ENCODE measurements around the gene IGF1.
A peak's percentile ranks its signal among the peaks of the same experiment; 100 is the strongest.

Gene IGF1

DNA sequence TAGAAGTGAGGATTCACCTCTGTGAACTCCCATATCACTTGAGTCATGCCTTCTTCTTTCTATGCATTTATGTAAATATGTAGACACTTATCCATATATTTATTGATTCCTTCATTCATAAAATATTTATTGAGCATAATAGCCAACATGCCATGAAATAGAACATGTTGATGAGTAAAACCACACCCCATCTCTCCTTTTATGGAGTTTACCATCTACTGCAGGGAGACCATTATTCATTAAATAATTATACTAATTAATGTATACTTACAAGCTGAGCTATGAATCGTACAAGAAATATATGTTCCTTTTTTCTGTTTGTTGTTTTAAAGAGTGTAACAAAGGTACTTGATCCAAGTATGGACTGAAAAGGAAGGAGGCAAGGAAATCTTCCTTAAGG is 17.4 kb upstream of the IGF1 start:
- FAIRE-seq = no peak
- no peak for DNase-seq (ENCODE audit: insufficient read length, low spot score)

DNA sequence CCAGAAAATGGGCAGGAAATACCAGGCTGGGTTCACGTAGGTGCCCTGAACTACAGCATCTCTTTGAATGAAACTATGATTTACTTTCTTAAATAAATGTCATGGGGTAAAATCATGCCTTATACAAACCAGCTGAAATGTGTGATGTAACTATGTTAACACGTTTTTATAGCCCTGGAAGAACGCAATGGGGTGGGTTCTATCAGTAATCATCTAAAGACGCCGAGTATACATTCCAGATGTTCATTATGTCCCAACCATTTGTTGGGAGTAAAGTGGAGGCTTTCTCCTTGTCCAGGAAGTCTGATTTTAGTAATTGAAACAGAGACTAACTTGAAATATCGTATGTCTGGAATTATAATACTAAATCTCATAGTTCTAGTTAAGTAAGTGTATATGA is 16.2 kb upstream of the IGF1 start:
- FAIRE-seq (no peak), DNase-seq (ENCODE audit: insufficient read length, low spot score) (no peak)

DNA sequence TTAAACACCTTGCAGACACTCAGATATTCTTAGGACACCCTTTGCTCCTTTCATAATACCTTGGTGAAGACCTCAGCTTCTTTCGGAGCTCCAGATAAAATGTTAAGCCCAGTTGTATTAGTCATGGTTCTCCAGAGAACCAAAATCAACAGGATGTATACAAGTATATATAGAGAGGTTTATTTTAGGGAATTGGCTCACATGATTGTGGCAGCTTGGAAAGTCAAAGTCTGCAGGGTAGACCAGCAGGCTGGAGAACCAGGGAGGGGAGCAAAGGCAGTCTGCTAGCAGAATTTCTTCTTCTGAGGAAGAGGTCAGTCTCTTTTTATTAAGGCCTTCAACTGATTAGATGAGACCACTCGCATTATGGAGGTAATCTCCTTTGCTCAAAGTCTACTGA is 6.9 kb upstream of the IGF1 start:
- DNase-seq (ENCODE audit: insufficient read length, low spot score) (no peak), FAIRE-seq (no peak)

DNA sequence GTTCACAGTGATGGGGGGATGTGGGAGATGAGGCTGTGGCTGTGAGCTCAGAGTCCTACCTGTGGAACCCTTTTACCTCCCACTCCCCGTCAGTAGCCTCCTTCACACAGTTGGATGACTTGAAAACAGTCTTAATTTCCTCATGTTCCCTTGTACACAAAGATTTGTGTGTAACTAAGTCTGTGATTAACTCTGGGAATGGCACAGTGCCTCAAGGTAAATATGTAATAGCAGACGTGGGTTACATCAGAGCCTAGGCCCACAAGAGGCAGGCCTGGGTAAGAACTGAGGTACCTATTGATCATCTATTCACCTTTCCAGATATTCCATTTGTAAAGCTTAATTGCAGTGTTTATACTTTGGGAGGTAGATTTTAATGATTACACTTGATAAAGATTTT is 5.8 kb upstream of the IGF1 start:
- DNase-seq (ENCODE audit: insufficient read length, low spot score) = no peak
- FAIRE-seq = peak; percentile 51

DNA sequence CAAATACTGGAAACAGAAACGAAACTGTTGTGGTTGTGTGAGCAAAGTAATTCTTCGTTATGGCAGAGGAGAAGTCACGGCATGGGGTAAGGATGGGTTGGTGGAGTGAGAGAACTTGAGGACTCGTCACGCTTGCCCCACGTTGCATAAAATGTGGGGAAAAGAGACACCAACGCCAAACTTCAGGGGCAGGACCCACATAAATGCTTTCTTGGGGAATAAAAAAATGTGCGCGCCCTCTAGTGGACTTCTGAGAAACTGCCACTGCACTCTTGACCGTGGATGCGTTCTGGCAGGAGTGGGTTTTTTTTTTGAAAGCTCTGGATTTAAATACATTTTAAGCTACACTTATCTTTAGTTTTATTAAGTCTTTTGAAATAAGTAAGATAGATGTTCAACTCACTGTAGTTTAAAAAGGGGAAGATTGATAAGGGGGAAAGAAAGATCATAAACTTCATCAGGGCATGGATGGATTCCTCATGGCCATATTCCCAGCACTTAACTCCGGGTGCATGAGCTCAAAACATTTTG is 4.1 kb upstream of the IGF1 start:
- peak; percentile 19 for DNase-seq (ENCODE audit: insufficient read length, low spot score)
- FAIRE-seq = no peak

DNA sequence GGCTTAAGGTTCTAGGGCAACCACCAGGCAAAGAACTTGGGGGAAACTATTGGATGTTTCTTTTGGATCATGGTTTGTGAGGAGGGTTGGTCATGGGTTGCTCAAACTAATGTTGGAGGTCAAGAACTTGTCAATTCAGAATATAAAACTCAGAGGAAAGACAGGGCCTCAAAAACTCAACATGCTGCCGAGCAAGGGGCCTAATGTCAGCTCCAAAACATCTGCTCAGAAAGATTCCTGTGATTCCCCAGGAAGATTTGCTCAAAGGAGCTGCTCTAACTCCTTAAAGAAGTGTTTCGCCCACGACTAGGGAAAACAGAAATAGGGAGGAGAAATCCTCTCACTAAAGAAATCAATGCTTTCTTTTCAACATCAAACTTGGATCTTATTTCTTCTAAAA is 3.7 kb upstream of the IGF1 start:
- FAIRE-seq (no peak), DNase-seq (ENCODE audit: insufficient read length, low spot score) (no peak)

DNA sequence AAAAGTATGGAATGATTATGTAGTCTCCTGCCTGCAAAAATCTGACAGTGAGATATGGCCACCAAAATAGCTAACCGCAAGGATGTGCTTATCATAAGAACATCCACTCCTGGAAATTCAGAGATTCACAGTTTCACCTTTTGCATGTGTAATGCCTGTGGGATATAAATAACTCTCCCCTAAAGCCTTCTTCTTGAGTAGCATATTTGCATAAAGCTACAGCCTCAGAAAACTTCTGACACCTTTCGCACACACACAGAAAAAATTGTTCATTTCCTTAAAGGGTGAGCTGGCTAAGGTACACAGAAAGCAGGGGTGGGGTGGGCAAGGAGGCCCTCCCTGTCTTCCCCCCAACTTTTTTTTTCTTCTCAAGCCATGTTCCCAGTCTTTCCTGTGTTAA is 3.1 kb upstream of the IGF1 start:
- DNase-seq (ENCODE audit: insufficient read length, low spot score) = peak; percentile 29
- peak; percentile 95 for FAIRE-seq

DNA sequence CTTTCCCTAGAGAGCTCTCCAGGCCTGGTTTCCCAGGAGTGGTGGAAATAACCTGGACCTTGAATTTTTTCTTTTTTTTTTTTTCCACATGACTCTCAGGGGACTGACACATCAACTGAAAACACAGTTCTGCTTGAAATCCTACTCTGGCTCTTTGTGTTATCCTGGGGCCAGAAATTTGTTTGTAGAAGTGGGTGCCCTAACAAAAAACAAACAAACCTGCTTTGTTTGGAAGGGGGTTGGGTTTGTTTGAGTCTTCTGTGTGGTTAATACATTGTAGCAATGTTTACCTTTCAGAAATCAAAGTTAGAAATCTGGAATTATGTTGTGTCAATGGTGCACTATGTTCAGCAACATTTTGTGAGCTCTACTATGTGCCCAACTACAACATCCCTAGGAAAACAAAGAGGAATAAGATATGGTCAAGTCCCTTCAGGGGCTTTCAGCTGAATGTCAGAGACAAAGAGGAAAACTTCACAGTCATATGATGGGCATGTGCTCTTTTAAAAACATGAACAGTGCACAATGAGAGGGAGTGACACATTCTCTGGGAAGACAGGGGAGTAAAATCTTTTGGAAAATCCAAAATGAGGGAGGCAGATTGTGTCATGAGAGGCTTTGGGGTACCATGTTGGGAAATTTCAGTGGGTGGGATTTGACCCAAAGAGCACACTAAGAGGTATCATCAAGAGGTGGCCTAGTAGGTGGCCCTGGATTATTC is 1.5 kb upstream of the IGF1 start:
- peak; percentile 42 for FAIRE-seq

DNA sequence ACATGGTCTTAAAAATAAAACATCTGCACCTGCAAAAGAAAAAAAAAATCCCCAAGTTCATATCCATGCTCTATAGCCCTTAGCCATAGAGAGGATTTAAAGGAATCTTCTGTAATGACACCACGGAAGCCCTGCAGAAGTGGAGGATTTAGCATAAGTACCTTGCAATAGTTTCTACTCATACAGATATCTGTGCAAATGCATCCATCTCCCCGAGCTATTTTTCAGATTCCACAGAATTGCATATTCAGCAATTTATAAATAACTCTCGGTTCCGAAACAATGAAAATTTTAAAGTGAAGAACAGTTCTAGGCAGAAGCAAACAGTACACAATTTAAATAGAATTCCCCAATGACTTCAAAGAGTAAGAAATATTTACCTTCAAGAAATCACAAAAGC is 424 bp downstream of the IGF1 start:
- no peak for FAIRE-seq
- DNase-seq (ENCODE audit: insufficient read length, low spot score) = no peak

More for the DNA sequence above, 1.5 kb upstream of the IGF1 start:
- DNase-seq (ENCODE audit: insufficient read length, low spot score) = no peak

DNA sequence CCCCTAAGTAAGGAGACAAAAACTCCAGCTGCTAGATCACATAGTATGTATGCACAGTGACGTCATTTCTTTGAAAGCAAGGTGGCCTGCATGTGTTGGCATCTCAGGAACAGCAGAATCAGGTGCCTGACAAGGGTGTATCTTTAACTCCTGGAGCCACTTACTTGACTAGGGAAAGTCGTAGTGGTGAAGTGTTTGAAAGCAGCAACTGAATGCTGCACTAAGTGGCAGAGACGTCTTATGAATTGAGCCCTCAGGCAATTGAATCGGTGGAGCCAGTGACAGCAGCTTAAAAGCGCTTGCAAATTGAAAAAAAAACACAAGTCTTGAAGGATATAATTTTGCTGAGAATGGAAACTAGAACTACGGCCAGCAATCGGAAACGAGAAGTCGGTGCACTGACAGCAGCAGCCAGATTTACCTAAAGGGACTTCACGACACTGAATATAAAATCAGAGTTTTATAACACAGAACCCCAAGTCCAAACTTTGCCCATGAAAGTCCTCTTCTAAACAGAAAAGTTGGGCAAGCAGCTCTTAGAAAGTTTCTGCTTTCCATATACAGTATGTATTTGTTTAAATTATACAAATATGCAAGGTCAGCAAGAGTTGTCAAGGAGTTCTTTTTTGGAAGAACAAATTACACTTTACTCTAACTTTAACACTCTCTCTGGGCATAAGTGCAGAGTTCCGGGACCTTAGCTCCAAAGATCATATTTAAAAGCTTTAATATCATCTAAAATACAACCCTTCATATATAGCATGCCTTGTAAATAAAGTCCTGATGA is 1.1 kb downstream of the IGF1 start:
- DNase-seq (ENCODE audit: insufficient read length, low spot score) (no peak), FAIRE-seq (no peak)

DNA sequence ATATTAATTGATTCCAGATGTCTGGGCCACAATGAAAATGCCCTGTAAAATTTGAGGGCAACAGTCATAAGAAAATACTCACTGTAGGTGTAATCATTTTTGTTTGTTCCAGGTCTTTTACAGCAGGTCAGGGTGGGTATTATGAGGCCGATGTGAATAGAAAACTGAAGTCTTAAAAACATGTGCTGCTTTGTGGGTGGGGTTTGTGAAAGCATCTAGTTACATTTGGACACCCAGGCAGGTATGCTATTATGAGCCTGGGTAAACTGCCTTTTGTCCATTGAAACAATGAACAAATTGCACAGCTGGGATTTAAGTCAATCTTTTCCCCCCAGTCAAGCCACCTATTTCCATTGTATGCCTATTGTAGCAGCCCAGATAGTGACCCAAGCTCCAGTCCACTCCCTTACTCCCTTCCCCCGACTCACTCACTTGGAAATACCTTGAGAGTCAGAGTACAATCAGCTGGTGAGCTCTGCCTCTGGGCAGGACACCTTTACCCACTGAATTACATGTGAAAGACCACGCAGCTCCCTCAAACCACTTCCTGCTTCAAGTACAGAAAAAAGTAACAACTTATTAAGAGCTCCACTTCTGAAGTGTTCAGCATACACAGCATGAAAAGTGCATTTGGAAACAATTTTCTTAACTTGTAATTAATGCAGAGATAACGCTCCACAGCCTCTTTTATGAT is 1.8 kb downstream of the IGF1 start:
- peak; percentile 6 for DNase-seq (ENCODE audit: insufficient read length, low spot score)
- peak; percentile 97 for FAIRE-seq

DNA sequence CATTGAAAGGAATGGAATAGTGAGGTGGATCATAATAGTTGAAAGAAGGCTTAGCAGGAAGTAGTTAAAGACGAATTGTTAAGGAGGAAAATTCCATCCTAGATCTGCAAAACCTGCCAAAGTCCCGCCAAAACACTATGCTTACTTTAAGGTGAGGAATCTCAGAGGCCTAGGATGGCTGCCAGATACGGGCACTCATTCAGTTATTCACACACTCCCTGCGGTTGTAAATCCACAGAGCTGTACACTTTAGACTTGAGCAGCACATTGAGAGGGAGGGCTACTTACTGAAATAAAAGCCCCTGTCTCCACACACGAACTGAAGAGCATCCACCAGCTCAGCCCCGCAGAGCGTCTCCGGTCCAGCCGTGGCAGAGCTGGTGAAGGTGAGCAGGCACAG is 5.0 kb downstream of the IGF1 start:
- FAIRE-seq (no peak), DNase-seq (ENCODE audit: insufficient read length, low spot score) (no peak)

DNA sequence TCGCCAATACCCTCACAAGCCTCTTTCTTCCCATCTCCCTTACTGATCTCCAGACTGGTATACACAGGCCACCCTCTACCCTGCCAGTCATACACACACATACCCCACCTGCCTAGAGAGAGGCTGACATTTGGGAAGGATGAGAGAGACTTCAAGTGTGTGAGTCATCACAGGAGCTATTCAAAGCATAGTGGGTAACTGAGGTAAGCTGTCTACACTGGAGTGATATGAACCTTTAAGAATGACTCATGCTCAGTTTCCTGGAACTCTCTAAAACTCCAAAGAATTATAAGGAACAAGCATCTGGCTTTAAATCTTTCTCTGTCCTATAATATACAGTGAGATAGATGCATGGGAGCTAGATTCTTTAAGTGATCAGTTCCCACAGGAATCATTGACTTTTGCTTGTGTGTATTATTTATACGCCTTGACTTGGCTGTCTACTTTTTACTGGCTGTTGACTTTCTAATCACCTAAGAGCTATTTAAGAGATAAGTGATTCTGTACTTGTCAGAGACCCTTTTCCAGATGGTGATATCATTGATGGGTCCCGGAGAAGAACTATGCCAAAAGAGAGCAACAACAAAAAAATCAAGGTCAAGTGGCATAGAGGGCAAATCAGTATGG is 5.8 kb downstream of the IGF1 start:
- no peak for DNase-seq (ENCODE audit: insufficient read length, low spot score)
- peak; percentile 44 for FAIRE-seq

DNA sequence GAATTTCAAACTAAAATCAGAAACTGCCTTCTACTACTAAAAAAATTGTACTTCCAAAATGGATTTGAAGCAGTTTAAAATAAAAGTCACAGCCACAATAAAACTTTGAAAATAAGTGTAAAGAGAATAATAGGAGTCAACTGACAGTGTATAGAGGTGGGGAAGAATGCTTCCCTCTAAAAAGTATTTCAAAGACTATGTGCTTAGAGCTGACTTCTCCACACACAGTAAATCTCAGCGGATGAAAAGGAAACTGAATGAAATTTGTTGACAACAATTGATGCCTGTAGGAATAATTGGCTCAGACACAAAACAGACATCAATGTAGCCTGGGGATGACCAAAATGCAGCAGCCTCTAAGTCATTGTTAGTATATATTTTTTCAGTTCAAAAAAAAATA is 7.9 kb downstream of the IGF1 start:
- no peak for FAIRE-seq
- DNase-seq (ENCODE audit: insufficient read length, low spot score) = no peak

DNA sequence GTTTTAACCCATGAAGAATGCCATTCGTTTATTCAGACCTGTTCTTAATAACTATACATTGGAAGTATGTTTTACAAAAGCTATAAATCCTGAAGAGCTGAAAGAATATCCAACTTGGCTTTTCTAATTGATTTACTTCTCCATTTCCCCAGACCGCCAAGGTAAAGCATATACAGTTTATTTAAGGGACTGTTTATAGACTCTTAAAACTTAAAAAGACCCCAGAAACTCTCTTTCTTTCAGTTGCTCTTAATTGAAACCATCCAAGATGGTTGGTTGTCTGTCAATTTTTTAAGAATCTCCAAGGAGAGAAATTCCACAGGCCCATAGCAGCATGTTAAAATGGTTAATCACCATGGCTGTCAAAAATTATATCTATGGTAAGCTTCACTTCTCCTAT is 8.8 kb downstream of the IGF1 start:
- DNase-seq (ENCODE audit: insufficient read length, low spot score) (no peak), FAIRE-seq (no peak)

DNA sequence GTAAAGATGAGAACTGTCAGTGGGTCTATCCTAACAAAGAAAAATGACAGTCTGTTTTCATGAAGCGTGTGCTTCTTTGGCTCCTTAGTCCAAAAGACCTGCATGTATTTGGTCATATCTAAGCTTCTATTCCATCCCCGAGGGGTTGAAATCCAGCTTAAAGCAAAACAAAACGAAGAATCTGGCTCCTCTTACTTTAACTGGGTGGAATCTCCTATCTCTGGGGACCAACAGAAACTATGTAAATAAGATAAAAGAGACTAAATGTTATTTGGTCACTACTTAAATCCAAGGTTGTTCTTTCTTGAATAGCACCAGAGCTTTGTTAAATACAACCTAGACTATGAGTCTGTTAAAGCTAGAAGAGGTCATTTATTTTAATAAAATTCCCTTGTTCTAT is 9.4 kb downstream of the IGF1 start:
- FAIRE-seq = no peak
- DNase-seq (ENCODE audit: insufficient read length, low spot score) = no peak

DNA sequence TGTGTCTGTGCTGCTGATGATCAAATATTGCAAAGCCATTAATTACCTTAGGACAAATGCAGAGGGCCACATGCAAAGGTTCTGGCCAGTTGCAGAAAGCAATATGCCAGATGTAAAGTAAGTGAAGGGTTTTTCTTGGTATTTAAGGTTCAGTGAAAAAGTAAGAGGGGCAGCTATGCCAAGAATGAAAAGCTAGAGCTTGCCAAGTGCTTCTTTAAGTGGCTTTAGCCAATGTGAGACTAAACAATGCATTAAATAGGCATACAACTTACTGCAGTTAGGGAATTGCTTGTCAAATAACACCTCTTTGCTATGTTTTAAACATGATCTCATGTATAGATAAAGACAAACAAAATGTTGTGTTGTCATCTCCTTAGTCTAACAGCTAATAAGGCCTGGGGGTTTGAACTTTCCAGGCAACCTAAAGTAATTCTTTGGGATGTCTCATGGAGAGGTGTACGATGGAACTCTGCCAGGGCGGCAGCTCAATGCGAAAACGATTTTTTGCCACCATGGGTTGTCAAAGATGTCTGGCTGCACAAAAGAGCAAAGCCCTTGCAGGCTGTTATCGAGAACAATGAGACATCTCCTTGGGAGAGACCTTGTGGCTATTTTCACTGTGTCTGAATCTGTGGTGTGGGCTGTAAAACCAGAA is 12.0 kb downstream of the IGF1 start:
- FAIRE-seq (no peak), DNase-seq (ENCODE audit: insufficient read length, low spot score) (no peak)

DNA sequence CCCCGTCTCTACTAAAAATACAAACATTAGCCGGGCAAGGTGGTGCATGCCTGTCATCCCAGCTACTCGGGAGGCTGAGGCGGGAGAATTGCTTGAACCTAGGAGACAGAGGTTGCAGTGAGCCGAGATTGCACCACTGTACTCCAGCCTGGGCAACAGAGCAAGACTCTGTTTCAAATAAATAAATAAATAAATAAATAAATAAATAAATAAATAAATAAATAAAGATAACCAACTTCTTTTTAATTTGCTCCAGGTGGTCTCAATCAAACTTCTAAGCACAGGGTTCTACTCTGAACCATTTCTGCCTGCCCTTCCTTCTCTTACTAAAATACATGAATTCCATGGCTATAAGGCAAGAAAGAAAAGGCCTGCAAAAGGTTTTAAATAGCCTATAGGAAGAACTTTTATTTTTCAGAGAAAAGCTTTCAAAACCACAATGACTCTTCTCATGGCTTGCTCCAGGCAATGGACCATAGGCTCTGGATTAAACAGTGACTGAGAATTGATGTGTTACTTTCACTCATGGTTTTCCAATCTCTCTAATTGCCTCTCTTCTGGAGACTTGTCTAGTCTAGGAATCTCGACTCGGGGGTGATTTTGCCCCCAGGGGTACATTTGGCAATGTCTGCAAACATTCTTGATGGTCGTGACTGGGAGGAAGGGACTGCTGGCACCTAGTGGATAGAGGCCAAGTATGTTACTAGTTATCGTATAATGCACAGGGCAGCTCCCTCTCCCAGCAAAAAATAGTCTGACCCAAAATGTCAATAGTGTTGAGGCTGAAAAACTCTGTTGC is 14.4 kb downstream of the IGF1 start:
- no peak for DNase-seq (ENCODE audit: insufficient read length, low spot score)
- FAIRE-seq = no peak

DNA sequence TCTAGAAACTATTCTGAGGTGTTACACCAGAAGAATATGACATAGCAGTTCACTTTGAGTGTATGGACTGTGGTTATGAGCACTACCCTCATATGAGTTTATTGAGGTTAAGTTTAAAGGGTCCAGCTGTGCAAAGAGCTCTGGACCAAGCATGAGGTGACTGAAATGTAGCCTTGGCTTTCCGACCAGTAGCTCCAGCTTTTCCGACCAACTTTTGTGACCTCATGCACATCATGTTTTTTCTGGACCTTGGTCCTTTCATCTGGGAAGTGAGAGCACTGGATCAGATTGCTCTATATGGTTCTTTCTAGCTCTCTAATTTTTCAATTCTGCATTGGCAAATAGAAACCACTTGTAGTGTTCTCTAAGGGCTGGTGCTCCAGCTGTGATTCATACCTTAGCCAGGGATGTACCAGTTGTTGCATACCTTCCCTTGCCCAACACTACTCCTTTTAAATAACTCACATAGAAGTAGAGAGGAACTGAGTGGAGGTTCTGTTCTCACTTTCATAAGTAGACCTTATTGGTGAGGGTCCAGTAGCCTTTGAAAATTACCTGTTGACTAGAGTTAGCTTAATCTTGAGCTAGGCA is 16.6 kb downstream of the IGF1 start:
- no peak for DNase-seq (ENCODE audit: insufficient read length, low spot score)
- FAIRE-seq = no peak
